ENCODE data around the gene TMEM39B.
"Not testable (repeated sequence)": the region's sequence is repeated elsewhere in the genome, so short reads cannot be mapped to it uniquely, and the experiment has no call there.

The TMEM39B gene

DNA sequence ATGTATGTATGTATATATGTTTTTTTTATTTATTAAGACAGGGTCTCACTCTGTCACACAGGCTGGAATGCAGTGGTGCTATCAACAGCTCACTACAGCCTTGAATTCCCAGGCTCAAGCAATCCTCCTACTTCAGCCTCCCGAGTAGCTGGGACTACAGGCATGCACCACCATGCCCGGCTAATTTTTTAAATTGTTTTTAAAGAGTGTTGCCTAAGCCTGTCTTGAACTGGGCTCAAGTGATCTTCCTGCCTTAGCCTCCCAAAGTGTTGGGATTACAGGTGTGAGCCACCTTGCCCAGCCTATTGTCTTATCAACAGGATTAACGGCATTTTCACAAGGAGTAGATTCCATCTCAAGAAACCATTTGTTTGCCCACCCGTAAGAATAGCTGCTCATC is 40.7 kb downstream of the TMEM39B start:
- not testable (repeated sequence) for DNase-seq

DNA sequence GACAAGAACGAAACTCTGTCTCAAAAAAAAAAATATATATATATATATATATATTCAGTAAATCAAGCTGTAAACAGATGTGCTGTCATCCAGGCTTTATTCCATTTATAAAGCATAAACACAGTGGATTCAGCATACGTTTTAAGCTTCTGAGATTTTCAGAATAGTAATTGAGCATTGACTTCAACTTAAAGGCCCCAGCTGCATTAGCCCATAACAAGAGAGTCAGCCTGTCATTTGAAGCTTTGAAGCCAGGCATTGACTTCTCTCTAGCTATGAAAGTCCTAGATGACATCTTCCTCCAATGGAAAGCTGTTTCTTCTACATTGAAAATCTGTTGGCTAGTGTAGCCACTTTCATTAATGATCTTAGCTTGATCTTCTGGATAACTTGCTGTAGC is 41.7 kb downstream of the TMEM39B start:
- DNase-seq: no peak

DNA sequence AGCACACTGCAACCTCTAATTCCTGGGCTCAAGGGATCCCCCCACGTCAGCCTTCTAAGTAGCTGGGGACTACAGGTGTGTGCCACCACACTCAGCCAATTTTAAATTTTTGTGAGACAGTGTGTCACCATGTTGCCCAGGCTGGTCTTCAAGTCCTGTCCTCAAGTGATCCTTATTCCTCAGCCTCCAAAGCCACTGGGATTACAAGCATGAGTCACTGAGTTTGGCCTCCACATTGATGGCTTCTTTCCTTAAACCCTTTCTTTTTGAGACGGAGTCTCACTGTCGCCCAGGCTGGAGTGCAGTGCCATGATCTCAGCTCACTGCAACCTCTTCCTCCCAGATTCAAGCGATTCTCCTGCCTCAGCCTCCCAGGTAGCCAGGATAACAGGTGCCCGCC is 42.8 kb downstream of the TMEM39B start:
- no peak for DNase-seq

DNA sequence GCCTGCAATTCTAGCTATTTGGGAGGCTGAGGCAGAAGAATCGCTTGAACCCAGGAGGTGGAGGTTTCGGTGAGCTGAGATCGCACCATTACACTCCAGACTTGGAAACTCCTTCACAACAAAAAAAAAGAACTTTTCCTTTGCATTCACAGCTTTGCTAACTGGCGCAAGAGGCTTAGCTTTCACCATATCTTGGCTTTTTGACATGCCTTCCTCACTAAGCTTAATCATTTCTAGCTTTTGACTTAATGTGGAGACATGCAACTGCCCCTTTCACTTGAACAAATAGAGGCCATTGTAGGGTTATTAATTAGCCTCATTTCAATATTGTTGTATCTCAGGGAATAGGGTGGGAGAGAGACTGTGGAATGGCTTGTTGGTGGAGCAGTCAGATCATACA is 43.8 kb downstream of the TMEM39B start:
- no peak for DNase-seq

DNA sequence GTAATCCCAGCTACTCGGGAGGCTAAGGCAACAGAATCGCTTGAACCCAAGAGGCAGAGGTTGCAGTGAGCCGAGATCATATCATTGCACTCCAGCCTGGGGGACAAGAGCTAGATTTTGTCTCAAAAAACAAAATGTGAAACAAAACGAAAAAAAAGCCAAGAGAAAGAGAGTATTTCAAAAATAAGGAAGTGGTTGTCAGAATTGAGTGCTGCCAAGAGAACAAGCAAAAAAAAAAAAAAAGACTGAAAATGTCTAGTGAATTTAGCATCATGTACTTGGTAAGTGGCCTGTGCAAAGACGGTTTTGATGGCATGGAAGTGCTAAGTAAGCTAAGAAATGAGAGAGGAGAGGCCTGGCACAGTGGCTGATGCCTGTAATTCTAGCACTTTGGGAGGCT is 49.4 kb downstream of the TMEM39B start:
- no peak for DNase-seq

DNA sequence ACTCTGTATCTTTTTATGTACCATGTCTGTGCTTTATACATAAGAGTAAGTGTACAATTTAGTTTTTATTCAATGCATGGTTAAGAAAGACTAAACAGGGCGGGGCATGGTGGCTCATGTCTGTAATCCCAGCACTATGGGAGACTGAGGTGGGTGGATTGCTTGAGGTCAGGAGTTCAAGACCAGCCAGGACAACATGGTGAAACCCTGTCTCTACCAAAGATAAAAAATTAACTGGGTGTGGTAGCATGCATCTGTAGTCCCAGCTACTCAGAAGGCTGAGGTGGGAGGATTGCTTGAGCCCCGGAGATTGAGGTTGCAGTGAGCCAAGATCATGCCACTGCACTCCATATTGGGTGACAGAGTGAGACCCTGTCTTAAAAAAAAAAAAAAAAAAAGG is 50.6 kb downstream of the TMEM39B start:
- DNase-seq: not testable (repeated sequence)

DNA sequence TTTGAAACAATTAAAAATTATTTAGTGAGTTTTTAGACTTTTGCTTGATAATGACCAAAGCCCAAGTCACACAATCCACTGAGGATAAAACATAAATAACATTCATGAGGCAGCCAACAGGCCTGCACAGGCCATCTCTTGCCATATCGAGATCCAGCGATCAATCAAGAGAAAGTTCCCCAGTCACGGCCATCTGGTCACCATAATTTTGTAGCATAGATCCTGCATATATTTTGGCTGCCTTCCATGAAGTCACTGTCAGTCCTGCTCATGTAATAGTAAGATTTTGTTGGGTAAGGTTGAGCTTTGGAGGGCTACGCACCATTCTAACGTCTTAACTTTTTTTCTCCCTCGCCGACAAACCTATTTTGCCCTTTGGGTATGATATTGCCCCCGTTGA is 52.6 kb downstream of the TMEM39B start:
- no peak for DNase-seq

DNA sequence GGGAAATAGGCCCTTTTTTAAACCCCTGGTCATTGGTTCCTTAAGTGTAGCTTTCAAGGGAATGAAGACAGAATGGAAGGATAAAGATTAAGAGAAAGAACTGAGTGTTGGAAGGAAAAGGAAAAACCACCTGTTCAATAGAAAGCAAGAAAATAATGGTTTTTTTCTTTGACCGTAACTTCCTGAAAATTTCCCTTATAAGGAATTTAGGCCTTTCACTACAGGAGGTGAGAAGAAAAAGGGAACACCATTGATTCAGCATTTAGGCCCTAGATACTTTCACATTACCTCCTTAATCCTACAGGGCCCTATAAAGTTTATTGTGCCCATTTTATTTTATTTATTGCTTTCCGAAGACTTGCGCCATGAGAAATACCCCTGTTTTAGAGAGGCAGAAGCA is 54.0 kb downstream of the TMEM39B start:
- no peak for DNase-seq

DNA sequence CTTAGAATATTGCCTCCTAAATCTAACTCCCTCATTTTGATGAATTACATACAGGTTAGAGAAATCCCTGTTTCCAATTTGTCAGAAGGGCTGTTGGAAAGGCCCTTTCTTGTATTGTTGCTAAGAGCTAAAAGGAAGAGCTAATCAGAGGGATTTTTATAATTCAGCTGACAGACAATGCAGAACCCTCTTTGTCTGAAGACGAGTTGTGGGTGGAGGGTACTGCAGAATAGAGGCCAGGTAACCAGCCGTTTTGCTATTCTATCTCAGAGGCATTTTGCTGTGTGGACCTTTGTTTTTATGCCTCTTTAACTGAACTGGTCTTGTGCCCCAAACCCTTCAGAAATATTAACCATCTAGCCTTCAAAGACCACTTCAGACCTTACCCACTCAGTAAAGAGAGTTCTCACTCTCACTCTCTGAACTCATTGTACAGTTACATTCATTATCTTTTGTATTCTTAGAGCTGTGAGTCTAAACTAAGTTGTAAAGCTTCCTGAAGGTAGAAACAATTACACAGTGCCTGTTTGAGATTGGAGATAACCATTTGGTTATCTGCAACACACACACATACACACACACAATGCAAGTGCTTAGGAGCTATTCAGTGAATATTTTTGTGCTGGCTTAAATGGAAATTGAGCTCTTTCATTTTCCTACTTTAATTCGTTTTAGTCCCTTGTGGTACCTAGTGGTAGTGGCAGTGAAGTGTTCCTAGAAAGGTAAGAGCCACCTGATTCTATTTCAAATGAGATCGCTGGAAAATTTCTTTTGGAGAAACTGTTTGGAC is 54.9 kb downstream of the TMEM39B start:
- DNase-seq: no peak

DNA sequence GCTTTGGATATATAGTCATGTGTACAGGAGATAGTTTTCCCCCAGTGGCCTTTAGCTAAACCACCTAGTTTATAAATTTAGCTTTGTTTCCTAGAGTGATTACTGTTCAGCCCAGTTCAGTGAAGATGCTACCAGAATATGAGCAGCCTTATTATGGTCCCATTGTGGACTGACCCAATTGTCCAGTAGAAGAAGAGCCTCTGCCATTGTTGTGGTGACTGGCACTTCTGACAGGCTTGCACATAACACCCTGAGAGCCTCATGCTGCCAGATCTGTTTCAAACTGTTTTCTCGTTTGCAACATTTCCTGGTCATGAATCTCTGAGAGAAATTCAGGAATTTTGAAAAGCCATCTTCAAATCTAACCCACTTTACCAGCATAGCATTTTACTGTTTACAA is 55.7 kb downstream of the TMEM39B start:
- DNase-seq: no peak

DNA sequence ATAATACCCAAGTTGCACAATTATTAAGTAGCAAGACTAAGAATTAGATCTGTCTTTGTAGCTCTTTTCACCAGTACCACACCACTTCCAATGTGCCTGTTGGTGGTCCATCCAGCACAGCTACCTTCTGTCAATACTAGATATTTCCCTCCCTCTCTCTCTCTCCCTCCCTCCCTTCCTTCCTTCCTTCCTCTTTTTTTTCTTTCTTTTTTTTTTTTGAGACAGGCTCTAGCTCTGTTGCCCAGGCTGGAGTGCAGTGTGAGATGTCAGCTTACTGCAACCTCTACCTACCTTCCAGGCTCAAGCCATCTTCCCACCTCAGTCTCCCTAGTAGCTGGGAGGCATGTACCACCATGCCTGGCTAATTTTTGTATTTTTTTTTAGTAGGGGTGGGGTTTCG is 56.2 kb downstream of the TMEM39B start:
- no peak for DNase-seq

DNA sequence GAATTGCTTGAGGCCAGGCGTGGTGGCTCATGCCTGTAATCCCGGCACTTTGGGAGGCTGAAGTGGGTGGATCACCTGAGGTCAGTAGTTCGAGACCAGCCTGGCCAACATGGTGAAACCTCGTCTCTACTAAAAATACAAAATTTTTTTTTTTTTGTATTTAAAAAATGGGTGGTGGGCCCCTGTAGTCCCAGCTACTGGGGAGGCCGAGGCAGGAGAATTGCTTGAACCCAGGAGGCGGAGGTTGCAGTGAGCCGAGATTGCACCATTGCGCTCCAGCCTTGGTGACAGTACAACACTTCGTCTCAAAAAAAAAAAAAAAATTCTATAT is 61.2 kb downstream of the TMEM39B start:
- not testable (repeated sequence) for DNase-seq

DNA sequence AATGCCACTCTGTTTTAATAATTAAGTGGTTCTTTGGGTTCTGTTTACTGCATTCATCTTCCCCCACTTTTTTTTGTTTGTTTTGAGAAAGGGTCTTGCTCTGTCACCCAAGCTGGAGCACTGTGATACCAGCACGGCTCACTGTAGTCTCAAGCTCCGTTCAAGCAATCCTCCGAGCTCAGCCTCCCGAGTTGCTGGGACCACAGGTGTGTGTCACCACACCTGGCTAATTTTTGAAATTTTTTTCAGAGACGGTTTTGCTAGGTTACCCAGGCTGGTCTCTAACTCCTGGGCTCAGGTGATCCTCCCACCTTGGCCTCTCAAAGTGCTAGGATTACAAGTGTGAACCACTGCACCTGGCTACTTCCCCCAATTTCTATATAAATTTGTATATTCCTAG is 64.4 kb downstream of the TMEM39B start:
- no peak for DNase-seq

DNA sequence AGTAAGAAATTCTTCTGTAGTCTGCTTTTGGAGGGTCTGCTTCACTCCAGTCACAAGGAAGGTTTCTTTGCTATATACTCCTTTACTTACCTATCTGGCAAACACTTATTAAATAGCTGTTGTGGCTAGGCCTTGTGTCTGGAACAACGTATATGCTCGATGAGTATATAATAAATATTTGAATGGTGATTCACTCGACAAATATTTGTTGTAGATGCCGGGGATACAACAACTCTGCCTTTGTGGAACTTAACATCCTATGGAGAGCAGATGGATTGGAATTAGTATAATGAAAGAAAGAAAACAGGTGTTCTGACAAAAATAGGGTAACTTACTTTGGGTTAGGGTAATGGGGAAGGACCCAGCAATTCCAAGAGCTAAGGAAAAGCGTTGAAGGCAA is 66.2 kb downstream of the TMEM39B start:
- no peak for DNase-seq

DNA sequence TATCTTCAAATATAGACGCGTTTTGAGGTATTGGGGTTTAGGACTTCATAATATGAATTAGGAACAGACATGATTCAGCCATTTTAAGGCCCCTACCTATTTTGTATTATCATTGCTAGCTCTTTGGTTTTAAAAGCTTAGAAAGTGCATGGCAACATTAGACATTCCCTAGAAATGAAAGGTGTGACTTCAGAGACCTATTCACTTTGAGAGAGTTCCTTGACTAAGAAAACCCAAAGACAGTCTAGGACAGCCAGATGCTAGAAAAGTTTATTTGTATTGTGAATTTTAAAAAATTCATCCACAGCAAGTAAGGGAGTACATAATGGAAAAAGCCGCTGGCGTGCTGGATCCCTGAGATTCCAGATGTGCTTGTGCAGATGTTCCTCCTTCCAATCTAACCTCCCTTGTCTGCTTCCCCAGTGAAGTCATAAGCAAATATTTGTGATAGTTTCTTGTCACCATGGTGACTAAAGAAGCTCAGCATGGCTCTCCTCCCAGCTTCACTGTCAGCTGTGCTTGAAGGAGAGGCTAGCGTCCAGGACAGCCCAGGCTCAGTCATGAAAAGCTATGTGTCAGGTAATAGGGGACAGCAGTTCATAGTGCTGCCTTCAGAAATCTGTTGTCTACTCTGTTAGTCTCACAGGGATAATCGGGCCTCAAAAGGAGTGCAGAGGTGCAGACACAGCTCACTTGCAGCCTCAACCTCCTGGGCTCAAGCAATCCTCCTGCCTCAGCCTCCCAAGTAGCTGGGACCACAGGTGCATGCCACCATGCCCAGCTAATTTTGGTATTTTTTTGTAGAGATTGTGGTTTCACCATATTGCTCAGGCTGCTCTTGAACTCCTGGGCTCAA is 69.9 kb downstream of the TMEM39B start:
- no peak for DNase-seq

DNA sequence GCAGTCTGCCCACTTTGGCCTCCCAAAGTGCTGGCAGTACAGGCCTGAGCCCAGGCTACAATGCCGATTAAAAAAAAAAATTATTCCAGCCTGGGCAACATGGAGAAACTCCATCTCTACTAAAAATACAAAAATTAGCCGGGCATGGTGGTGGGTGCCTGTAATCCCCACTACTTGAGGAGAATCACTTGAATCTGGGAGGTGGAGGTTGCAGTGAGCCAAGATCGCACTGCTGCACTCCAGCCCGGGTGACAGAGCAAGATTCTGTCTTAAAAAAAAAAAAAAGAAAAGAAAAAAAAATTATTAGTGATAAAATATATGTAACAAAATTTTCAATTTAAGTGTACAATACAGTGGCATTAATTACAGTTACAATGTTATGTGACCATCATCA is 70.6 kb downstream of the TMEM39B start:
- not testable (repeated sequence) for DNase-seq

DNA sequence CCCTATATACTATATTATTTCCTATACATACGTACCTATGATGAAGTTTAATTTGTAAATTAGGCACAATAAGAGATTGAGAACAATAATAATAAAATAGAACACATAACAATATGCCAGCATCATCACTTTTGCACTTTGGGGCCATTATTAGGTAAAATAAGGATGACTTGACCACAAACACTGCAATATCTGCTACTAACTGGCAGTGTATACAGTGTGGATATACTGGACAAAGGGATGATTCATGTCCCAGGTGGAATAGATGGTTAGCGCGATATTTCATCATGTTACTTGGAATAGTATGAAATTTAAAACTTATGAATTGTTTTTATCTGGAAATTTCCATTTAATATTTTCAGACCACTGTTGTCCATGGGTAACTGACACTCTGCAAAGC is 71.3 kb downstream of the TMEM39B start:
- no peak for DNase-seq

DNA sequence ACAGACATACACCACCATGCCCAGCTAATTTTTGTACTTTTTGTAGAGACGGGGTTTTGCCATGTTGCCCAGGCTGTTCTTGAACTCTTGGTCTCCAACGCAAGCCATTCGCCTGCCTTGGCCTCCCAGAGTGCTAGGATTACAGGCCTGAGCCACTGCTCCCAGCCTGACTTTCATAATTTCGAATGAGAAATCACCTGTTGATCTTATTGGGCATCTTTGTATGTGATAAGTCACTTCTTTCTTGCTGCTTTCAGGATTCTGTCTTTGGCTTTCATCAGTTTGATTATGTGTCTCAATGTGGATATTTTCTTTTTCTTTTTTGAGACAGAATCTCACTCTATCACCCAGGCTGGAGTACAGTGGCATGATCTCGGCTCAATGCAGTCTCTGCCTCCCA is 75.1 kb downstream of the TMEM39B start:
- DNase-seq: not testable (repeated sequence)

DNA sequence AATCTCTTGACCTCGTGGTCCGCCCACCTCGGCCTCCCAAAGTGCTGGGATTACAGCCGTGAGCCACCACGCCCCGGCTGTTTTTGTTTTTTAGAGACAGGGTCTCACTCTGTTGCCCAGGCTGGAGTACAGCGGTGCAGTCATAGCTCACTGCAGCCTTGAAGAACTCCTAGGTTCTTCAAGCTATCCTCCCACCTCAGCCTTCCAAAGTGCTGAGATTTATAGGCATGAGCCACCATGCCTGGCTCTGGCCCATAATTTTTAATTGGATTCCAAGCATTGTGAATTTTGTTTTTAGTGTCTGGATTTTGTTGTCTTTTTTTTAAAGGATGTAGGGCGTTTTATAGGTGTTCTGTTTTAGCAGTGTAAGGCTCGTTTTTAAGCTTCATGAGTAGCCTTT is 78.1 kb downstream of the TMEM39B start:
- DNase-seq: no peak

DNA sequence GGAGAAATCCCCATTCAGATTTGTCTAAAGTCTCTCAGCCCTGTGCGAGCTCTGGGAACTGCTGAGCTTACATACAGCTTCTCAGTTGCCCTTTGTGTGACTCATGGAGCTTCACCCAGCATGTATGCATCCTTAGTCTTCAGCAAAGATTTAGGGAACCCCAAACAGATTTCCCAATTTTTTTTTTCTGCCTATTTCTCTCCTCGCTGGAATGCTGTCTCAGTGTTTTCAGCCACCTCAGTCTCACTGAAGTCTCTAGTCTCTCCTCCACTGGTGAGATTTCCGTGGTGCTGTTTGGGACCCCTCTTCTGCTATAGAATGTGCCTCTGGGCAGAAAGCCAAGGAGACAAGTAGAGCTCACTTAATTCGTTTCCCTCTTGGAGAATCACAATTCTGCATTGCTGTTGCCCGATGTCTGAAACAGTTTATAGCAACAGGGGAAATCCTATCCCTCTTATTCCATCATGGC is 78.6 kb downstream of the TMEM39B start:
- no peak for DNase-seq
